SU-DHL-6 (cell line): ENCODE data around the gene NOD2.

Experiments
- CTCF ChIP-seq: fragments of 200-600 bp; sonication (generic); IDR thresholded peaks from one replicate; pipeline ENCODE4 v1.5.1; 2017; ENCODE audit warnings: antibody characterized with exemption, mild to moderate bottlenecking, low read length, moderate library complexity; ENCODE audit not compliant: insufficient read depth, poor library complexity, severe bottlenecking
- EZH2phosphoT487 ChIP-seq: fragments of 200-600 bp; sonication (generic), shearing (Covaris generic); conservative IDR thresholded peaks from 2 replicates; pipeline ENCODE4 v1.6.1; 2018; ENCODE audit warnings: mild to moderate bottlenecking, antibody characterized with exemption, low read length, moderate library complexity, mixed read lengths

GRCh38 chr16:50699326-50700159 is 6.1 kb downstream of the NOD2 start:
- TF ChIP-seq CTCF = no peak
- TF ChIP-seq EZH2phosphoT487 = no peak
